Aorta (tissue), 5 donors: Measurements from ENCODE around the gene FGF12. TPM values are rescaled to one million over a fixed set of nuclear protein-coding genes. Genes with fewer than 3 reads are reported as not detected.

Experiments
- ATAC-seq: fragments of 200-7000 bp; cut with Tn5 transposase; one replicate; pipeline ENCODE4 v1.9.1; 2022; ENCODE audit warnings: moderate library complexity; ENCODE audit not compliant: low FRiP score
- DNase-seq, 2 donors: peaks; one replicate each; pipeline ENCODE4 v3.0.0-alpha.2; 2020
- H3K27ac ChIP-seq, 2 donors: one replicate each; pipeline ENCODE4 v1.5.1; 2013; ENCODE audit warnings: low read length in 2 of 2, mild to moderate bottlenecking in 2 of 2, moderate library complexity in 2 of 2, control low read depth in 1 of 2, inconsistent platforms in 1 of 2, low read depth in 1 of 2
- H3K27me3 ChIP-seq, 2 donors: one replicate each; pipeline ENCODE4 v1.6.1; 2013; ENCODE audit warnings: control low read depth in 1 of 2, low read length in 1 of 2, mild to moderate bottlenecking in 1 of 2, moderate library complexity in 1 of 2; ENCODE audit not compliant: insufficient read depth in 2 of 2, control insufficient read depth in 1 of 2
- H3K36me3 ChIP-seq, 2 donors: one replicate each; pipeline ENCODE4 v1.6.1; 2013; ENCODE audit warnings: control low read depth in 1 of 2, low read length in 1 of 2, mild to moderate bottlenecking in 1 of 2; ENCODE audit not compliant: insufficient read depth in 2 of 2, control insufficient read depth in 1 of 2
- H3K4me1 ChIP-seq, 2 donors: one replicate each; pipeline ENCODE4 v1.6.1; 2013; ENCODE audit warnings: low read length in 2 of 2, control low read depth in 1 of 2, mild to moderate bottlenecking in 1 of 2, moderate library complexity in 1 of 2; ENCODE audit not compliant: insufficient read depth in 2 of 2, control insufficient read depth in 1 of 2
- H3K4me3 ChIP-seq, 2 donors: one replicate each; pipeline ENCODE4 v1.5.1; 2013; ENCODE audit warnings: low read length in 2 of 2, control low read depth in 1 of 2, mild to moderate bottlenecking in 1 of 2
- H3K9me3 ChIP-seq: one replicate; pipeline ENCODE4 v1.6.1; 2013; ENCODE audit warnings: mild to moderate bottlenecking, low read length; ENCODE audit not compliant: control insufficient read depth
- whole genome bisulfite sequencing, 2 donors: extraction: QIAGEN DNeasy Blood & Tissue Kit; methylation state at CpG; one replicate each; pipeline ENCODE4 v1.1.7; 2013; 5-methylcytosine and 5-hydroxymethylcytosine counted together
- intact Hi-C, 2 donors: fragments of 100-400 bp; cut with DNase I; formaldehyde crosslinking; loops; one replicate each; pipeline versions ENCODE4 v1.14.2 to v1.15.0; 2022
- polyA plus RNA-seq, 2 donors: library from polyadenylated mRNA; stranded (reverse); fragments of 200-250 nt; gene quantifications; one replicate each; pipeline ENCODE4 v1.2.3, GENCODE V29; 2013
- total RNA-seq, 2 donors: library from RNA; stranded (reverse); fragmentation: NEBNext Ultra II Directional; extraction: Animal tissue kit (Norgen Biotek cat#: 25700); gene quantifications; one replicate each; pipeline ENCODE4 v1.2.1, GENCODE V29; 2021
- donor health status: healthy with polysubstance abuse.
- donor health status: Bipolar disorder and iron deficiency.
- donor health status: DM: no; HTN: no; CAD: no.
- donor health status: DM: no; HTN: no; CAD: no.
- donor health status: DM: yes; HTN: yes; CAD: no.

Gene FGF12
- total and polyA plus RNA-seq, 4 donors: 0.05 to 1.2 (median 0.96) TPM

DNA sequence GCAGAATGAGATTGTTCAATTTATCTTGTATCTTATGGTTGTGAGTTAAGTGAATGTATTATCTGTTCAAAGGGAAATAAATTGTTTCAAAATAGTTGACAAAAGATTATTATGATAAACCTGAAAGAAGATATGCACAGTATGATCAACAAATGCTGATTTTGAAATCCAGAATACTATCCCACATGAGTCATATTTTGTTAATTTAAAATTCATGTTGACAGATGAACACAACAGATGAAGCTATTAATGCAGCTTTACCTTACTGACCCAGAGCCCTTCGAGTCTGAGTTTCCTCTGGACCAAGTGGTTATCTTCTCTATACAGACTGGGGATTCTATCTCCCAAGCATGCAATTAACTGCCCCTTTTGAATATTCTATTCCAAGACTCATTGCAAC lies 482.8 kb downstream of the FGF12 start:
- H3K4me3 ChIP-seq: no peak overlapping the region
- 65 to 69% methylated on average over 1 of the region's 1 CpG for WGBS, 2 donors
- no peaks in the 10 kb centered on the region for H3K27me3 ChIP-seq
- no peaks in the 10 kb centered on the region for H3K9me3 ChIP-seq
- ATAC-seq (no peak), DNase-seq (no peak)
- H3K36me3 ChIP-seq: no peaks in the 10 kb centered on the region
- no peaks in the 10 kb centered on the region for H3K4me1 ChIP-seq
- H3K27ac ChIP-seq: no peak overlapping the region
- intact Hi-C loops: no loop called here

DNA sequence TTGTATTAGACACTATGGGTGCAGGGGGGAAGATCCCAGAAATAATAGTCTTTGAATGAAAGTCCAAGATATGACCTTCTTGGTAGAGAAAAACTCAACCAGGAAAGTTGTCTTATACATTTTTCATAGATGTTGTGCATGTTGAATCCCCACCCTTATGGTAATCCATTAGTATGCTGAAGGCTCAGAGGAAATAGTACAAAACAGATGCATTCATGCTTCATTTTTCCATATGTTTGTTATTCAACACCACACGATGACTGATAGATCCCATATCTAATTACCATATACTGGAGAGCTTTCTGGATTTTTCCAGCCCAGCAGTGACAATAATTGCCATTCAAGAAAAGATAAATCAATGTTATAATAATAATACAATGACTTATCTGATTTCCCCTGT lies 487.4 kb downstream of the FGF12 start:
- DNase-seq: no peak
- intact Hi-C loops: no loop called here
- no peaks in the 10 kb centered on the region for H3K36me3 ChIP-seq
- no peak overlapping the region for H3K27ac ChIP-seq
- no peaks in the 10 kb centered on the region for H3K27me3 ChIP-seq
- H3K4me3 ChIP-seq: no peak overlapping the region
- no peak for ATAC-seq
- H3K4me1 ChIP-seq: no peaks in the 10 kb centered on the region
- 38 to 44% methylated on average over 1 of the region's 1 CpG for WGBS, 2 donors
- peaks cover 1% of the 10 kb centered on the region for H3K9me3 ChIP-seq

DNA sequence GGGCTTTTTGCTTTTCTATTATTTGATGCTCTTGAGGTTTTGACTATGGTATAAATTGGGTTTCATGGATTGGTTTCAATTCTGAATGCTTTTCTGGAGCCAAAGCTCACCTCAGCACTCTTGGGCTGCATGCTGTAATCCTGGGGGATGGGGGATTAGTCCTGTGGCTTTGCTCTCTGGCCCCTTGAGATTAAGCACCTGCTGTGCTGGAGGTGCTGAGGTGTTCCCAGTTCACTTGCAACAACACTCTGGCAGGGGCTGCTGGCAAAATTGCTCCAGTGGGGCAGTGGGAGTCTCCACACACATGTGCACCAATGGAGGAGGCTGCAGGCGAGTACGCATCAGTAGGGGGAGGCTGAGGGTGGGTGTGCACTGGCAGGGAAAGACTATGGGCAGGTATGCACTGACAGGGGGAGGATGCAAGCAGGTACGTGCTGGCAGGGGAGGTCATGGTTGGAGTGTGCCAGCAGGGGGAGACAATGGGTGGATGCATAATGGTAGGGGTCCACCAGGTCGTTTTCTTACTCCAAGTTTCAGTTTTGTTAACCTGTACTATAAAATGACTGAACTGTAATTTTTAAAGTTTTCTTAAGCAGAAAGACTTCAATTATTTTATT lies 489.2 kb downstream of the FGF12 start:
- no peaks in the 10 kb centered on the region for H3K27me3 ChIP-seq
- intact Hi-C loops: no loop called here
- DNase-seq (no peak), ATAC-seq (no peak)
- no peaks in the 10 kb centered on the region for H3K36me3 ChIP-seq
- no peak overlapping the region for H3K27ac ChIP-seq
- peaks cover 1% of the 10 kb centered on the region for H3K9me3 ChIP-seq
- no peaks in the 10 kb centered on the region for H3K4me1 ChIP-seq
- 56 to 57% methylated on average over 4 of the region's 4 CpGs for WGBS, 2 donors
- H3K4me3 ChIP-seq: no peak overlapping the region

DNA sequence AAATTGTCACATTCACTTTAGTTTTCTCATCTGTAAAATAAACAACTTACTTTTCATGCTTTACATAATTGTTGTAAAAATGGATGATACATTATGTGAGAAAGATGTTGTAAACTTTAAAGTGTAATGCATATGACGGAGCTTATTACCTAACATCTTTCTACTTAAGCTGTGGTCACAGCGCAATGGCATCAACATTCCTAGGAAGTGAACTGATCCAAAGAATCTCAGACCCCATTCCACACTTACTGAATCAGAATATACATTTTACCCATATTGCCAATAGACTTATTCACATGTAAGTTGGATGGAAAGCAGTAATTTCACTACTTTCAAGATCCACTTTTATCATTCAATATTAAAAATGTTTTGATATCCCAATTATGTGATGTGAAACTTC lies 497.5 kb downstream of the FGF12 start:
- DNase-seq (no peak), ATAC-seq (no peak)
- Histone ChIP-seq H3K4me3 (no peak overlapping the region), H3K27me3 (no peaks in the 10 kb centered on the region), H3K4me1 (no peaks in the 10 kb centered on the region), H3K27ac (no peak overlapping the region), H3K36me3 (no peaks in the 10 kb centered on the region), H3K9me3 (no peaks in the 10 kb centered on the region)
- intact Hi-C loops: no loop called here
- WGBS, 2 donors: 84 to 91% methylated on average over 2 of the region's 2 CpGs

DNA sequence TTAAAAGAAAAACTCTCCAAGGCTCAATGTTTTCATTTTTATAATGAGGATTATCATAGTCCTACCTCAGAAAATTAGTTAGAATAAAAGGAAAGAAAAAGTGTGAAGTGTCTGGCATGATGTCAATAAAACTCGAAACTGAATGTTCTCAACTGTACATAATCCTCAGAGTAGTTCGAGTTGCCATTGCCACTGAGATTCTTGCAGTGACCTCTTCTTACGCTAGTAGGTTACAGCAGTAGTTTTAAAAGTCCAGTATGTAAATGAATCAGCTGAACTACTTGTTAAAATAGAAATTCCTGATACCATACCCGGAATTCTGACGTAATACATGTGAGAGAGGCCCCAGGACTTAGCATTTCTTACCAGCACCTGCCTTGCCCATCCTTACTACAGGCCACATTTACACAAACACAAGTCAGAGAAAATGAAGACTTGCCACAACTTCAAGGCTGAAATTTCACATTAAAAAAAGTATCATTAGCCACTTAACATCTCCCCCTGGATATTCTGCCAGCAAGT lies 502.6 kb downstream of the FGF12 start:
- ATAC-seq (no peak), DNase-seq (no peak)
- H3K9me3 ChIP-seq: no peaks in the 10 kb centered on the region
- intact Hi-C loops: no loop called here
- no peaks in the 10 kb centered on the region for H3K4me1 ChIP-seq
- no peak overlapping the region for H3K27ac ChIP-seq
- H3K4me3 ChIP-seq: no peak overlapping the region
- WGBS, 2 donors: 63 to 67% methylated on average over 5 of the region's 5 CpGs
- no peaks in the 10 kb centered on the region for H3K36me3 ChIP-seq
- H3K27me3 ChIP-seq: no peaks in the 10 kb centered on the region

DNA sequence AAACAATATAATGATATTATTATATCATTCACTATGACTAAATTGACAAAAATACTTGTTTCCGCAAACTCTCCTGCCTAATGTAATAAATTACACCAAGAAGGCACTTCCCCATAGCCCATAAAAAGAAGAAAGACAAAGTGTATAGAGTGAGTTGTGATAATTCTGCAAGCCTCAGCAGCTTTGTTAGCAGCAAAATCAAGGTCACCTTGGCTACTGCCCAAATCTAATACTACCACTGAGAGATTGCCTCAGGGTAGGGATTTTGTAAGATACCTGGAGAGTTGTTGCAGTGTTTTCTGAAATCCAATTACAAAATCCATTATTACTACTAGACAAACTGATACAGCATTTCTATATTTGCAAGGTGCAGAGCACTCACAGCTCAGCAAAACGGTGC lies 503.5 kb downstream of the FGF12 start:
- H3K27me3 ChIP-seq: no peaks in the 10 kb centered on the region
- H3K36me3 ChIP-seq: no peaks in the 10 kb centered on the region
- WGBS, 2 donors: 79 to 81% methylated on average over 2 of the region's 2 CpGs
- no peak for ATAC-seq
- H3K9me3 ChIP-seq: no peaks in the 10 kb centered on the region
- H3K4me1 ChIP-seq: no peaks in the 10 kb centered on the region
- H3K4me3 ChIP-seq: no peak overlapping the region
- intact Hi-C loops: no loop called here
- DNase-seq: no peak
- H3K27ac ChIP-seq: no peak overlapping the region

DNA sequence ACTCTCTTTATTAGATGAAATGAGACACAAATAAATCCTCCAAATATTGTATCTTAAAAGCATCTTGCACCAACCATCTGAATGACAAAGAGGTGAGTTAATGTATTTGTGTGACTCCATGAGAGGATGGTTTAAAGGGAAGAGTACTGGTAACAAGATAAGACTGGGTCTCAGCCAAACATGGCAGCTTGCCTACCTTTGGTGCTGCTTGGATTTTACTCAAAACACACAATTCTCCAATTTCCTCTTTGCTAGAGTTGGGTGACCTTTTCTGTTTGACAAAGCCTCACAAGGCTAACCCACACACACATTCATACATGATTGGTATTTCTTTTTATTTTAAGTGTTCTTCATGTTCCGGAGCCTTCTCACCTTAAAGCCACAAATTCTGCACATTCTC lies 506.4 kb downstream of the FGF12 start:
- H3K27ac ChIP-seq: no peak overlapping the region
- ATAC-seq (no peak), DNase-seq (no peak)
- H3K4me3 ChIP-seq: no peak overlapping the region
- H3K36me3 ChIP-seq: no peaks in the 10 kb centered on the region
- H3K4me1 ChIP-seq: no peaks in the 10 kb centered on the region
- H3K9me3 ChIP-seq: no peaks in the 10 kb centered on the region
- intact Hi-C loops: no loop called here
- H3K27me3 ChIP-seq: no peaks in the 10 kb centered on the region
- WGBS, 2 donors: 90 to 94% methylated on average over 1 of the region's 1 CpG

DNA sequence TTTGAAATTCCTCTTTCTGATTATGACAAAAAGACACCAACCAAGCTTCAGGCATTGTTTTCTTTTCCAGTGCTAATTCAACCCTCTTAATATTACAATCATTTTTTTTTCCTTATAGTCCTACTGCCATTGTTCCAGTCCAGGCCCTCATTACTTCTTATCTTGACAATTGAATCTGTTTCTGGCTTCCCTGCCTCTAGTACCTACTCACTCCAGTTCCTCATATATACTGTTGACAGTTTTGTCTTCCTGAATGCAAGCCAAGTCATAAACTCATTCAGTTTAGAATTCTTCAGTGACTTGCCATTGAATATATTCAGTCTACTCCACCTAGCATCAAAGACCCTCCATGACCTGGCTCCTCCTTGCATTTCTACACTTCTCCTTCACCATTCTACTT lies 507.4 kb downstream of the FGF12 start:
- Histone ChIP-seq H3K27ac (no peak overlapping the region), H3K27me3 (no peaks in the 10 kb centered on the region), H3K36me3 (no peaks in the 10 kb centered on the region), H3K9me3 (no peaks in the 10 kb centered on the region), H3K4me3 (no peak overlapping the region), H3K4me1 (no peaks in the 10 kb centered on the region)
- intact Hi-C loops: loop anchor here in 1 of 2 donors (5.0 kb wide), 1 partner anchor 198 kb away; no protein-coding TSS in a partner anchor
- no peak for DNase-seq
- ATAC-seq: no peak

DNA sequence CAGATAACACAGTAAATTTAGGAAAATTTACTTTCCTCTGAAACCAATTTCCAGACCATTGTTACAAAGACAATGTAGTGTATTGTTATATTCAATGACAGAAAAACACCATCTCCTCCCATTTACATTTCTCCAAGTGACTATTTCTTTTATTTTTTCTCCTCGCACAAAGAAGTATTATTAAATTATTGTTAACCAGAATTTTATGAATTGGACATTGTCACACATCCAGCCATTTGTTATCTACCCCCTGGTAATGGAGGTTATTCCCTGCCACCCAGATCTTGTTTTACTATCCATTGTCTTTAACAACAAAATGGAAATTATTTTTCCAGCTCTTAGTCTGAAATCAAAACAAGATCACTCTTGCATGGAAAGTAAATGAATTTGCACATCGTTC lies 511.3 kb downstream of the FGF12 start:
- Histone ChIP-seq H3K4me3 (no peak overlapping the region), H3K9me3 (no peaks in the 10 kb centered on the region), H3K27me3 (no peaks in the 10 kb centered on the region), H3K27ac (no peak overlapping the region), H3K4me1 (no peaks in the 10 kb centered on the region), H3K36me3 (no peaks in the 10 kb centered on the region)
- 93 to 95% methylated on average over 2 of the region's 2 CpGs for WGBS, 2 donors
- DNase-seq (no peak), ATAC-seq (no peak)
- intact Hi-C loops: loop anchor here in 1 of 2 donors (5.0 kb wide), 1 partner anchor 194 kb away; no protein-coding TSS in a partner anchor
